ENCODE results near the gene NCK2.
"Not testable (repeated sequence)": the region's sequence is repeated elsewhere in the genome, so short reads cannot be mapped to it uniquely, and the experiment has no call there.

NCK2 gene

GRCh38 chr2:105768176-105768575 is 23.5 kb downstream of the NCK2 start:
- no peak for DNase-seq (ENCODE audit: low read depth)
- TF ChIP-seq, protein P1, sequence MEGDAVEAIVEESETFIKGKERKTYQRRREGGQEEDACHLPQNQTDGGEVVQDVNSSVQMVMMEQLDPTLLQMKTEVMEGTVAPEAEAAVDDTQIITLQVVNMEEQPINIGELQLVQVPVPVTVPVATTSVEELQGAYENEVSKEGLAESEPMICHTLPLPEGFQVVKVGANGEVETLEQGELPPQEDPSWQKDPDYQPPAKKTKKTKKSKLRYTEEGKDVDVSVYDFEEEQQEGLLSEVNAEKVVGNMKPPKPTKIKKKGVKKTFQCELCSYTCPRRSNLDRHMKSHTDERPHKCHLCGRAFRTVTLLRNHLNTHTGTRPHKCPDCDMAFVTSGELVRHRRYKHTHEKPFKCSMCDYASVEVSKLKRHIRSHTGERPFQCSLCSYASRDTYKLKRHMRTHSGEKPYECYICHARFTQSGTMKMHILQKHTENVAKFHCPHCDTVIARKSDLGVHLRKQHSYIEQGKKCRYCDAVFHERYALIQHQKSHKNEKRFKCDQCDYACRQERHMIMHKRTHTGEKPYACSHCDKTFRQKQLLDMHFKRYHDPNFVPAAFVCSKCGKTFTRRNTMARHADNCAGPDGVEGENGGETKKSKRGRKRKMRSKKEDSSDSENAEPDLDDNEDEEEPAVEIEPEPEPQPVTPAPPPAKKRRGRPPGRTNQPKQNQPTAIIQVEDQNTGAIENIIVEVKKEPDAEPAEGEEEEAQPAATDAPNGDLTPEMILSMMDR (IDR thresholded peaks at IDR 0.05; ENCODE audit: low read depth, low read length, missing control alignments) = no peak
- no peak overlapping the region for H3K4me3 ChIP-seq (ENCODE audit: low read depth, low read length)

- no peak for DNase-seq (ENCODE audit: low read depth)
Observed at GRCh38 chr2:105768961-105769452, 24.3 kb downstream of the NCK2 start.

DNA sequence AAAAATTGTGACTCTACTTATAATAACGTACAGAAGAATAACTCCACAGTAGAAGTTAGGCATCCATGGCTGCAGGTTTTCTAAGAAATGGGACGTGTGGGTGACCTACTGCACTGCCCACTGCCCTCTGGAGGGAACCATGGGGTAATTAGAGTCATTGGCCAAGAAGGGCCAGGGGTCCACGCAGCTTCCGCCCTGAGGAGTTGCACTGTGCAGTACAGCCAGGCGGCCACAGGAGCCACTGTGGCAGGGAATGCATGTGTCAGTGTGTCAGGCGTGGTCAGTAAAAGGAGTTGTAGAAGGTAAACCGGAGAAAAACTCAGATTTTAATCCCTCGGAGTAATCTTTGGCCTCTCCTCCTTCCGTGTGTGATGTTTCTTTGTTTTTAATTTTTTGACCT is 24.8 kb downstream of the NCK2 start:
- TF ChIP-seq, protein P1 (IDR thresholded peaks at IDR 0.05; ENCODE audit: low read depth, low read length, missing control alignments) = peak; percentile 19
- DNase-seq (ENCODE audit: low read depth) = no peak
- no peak overlapping the region for H3K4me3 ChIP-seq (ENCODE audit: low read depth, low read length)

More at GRCh38 chr2:105768961-105769452, 24.3 kb downstream of the NCK2 start:
- no peak overlapping the region for H3K4me3 ChIP-seq (ENCODE audit: low read depth, low read length)
- TF ChIP-seq, protein P1 (IDR thresholded peaks at IDR 0.05; ENCODE audit: low read depth, low read length, missing control alignments) = no peak

GRCh38 chr2:105770149-105770548 is 25.4 kb downstream of the NCK2 start:
- no peak for DNase-seq (ENCODE audit: low read depth)
- H3K4me3 ChIP-seq (ENCODE audit: low read depth, low read length) = no peak overlapping the region
- TF ChIP-seq, protein P1 (IDR thresholded peaks at IDR 0.05; ENCODE audit: low read depth, low read length, missing control alignments) = no peak

DNA sequence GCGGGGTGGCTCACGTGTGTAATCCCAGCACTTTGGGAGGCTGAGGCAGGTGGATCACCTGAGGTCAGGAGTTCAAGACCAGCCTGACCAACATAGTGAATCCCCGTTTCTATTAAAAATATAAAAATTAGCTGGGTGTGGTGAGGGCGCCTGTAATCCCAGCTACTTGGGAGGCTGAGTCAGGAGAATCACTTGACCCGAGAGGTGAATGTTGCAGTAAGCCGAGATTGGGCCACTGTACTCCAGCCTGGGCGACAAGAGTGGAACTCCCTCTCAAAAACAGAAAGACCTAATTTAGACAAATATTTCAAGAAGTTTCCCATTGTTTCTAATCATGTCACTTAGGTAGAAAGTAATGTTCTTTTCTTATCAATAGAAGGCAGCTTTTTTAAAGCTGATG is 26.6 kb downstream of the NCK2 start:
- H3K4me3 ChIP-seq (ENCODE audit: low read depth, low read length); DNase-seq (ENCODE audit: low read depth): not testable (repeated sequence)

DNA sequence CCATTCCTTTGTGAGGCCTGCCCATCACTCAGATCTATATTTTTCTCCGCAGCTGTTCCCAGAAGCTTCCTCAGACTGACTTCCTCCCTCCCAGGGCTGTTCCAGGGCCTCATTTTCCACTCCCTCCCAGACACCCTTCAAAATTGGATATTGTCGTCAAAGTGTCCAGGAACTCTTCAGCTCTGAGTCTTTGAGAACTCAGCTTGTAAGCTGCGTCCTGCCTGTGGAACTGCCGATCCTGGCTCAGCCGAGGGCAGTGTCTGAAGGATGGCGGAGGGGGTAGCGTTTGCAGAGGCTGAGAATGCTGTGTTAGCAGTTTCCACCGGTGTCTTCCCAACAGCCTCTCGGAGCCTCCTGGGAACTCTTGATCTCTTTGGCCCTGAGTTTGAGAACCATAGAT is 27.1 kb downstream of the NCK2 start:
- no peak overlapping the region for H3K4me3 ChIP-seq (ENCODE audit: low read depth, low read length)
- TF ChIP-seq, protein P1 (IDR thresholded peaks at IDR 0.05; ENCODE audit: low read depth, low read length, missing control alignments) = no peak
- no peak for DNase-seq (ENCODE audit: low read depth)

- no peak for DNase-seq (ENCODE audit: low read depth)
- H3K4me3 ChIP-seq (ENCODE audit: low read depth, low read length) = no peak overlapping the region
- TF ChIP-seq, protein P1 (IDR thresholded peaks at IDR 0.05; ENCODE audit: low read depth, low read length, missing control alignments) = no peak
Observed at GRCh38 chr2:105772362-105772761, 27.6 kb downstream of the NCK2 start.
